Keratinocyte (primary cell): ENCODE data around the gene HOXA5. TPM values are rescaled to one million over a fixed set of nuclear protein-coding genes. Genes with fewer than 3 reads are reported as not detected.

Experiments used
- DNase-seq: peaks from one replicate; pipeline ENCODE4 v3.0.0-alpha.2; 2011; ENCODE audit warnings: low read depth, missing footprints, low spot score
- FAIRE-seq: peaks from 2 replicates; lab custom pipeline; 2011; peaks lifted over from hg19 to GRCh38; lab: Jason Lieb, UNC
- H2AFZ ChIP-seq: 2 replicates; pipeline ENCODE4 v1.6.0; 2012; ENCODE audit warnings: low read length, control low read depth, inconsistent platforms; ENCODE audit not compliant: control insufficient read depth
- H3K27ac ChIP-seq: 2 replicates; pipeline ENCODE4 v1.5.1; 2011; ENCODE audit warnings: low read length; ENCODE audit not compliant: control insufficient read depth, insufficient read depth
- H3K27me3 ChIP-seq: 3 replicates; pipeline ENCODE4 v1.6.0; 2011; ENCODE audit warnings: low read length; ENCODE audit not compliant: control insufficient read depth, insufficient read depth; ENCODE audit errors: extremely low read depth
- H3K36me3 ChIP-seq, 2 experiments: 2 replicates in 1 of 2; 3 replicates in 1 of 2; pipeline ENCODE4 v1.5.1; 2011; ENCODE audit warnings: low read length in 2 of 2, mild to moderate bottlenecking in 1 of 2; ENCODE audit not compliant: control insufficient read depth in 2 of 2, insufficient read depth in 2 of 2; ENCODE audit errors: extremely low read depth in 1 of 2
- H3K4me1 ChIP-seq: 3 replicates; pipeline ENCODE4 v1.5.1; 2011; ENCODE audit warnings: low read length; ENCODE audit not compliant: control insufficient read depth, insufficient read depth; ENCODE audit errors: extremely low read depth
- H3K4me2 ChIP-seq: 3 replicates; pipeline ENCODE4 v1.6.0; 2011; ENCODE audit warnings: low read depth, low read length; ENCODE audit not compliant: control insufficient read depth, insufficient read depth; ENCODE audit errors: extremely low read depth
- H3K4me3 ChIP-seq, 3 experiments: fragments of 200-600 bp in 1 of 3; sonication (generic) in 1 of 3; 2 replicates in 2 of 3; 3 replicates in 1 of 3; pipeline ENCODE4 v1.5.1; 2011 to 2016; ENCODE audit warnings: low read length in 3 of 3, mild to moderate bottlenecking in 3 of 3, control low read depth in 2 of 3, inconsistent platforms in 1 of 3, low read depth in 1 of 3, mixed read lengths in 1 of 3, mixed run types in 1 of 3, moderate library complexity in 1 of 3; ENCODE audit not compliant: control insufficient read depth in 2 of 3, insufficient read depth in 2 of 3; ENCODE audit errors: extremely low read depth in 1 of 3
- H3K79me2 ChIP-seq: 2 replicates; pipeline ENCODE4 v1.6.0; 2012; ENCODE audit warnings: low read length; ENCODE audit not compliant: control insufficient read depth, insufficient read depth
- H3K9ac ChIP-seq: 3 replicates; pipeline ENCODE4 v1.6.0; 2011; ENCODE audit warnings: low read length; ENCODE audit not compliant: control insufficient read depth, insufficient read depth; ENCODE audit errors: extremely low read depth
- H3K9me1 ChIP-seq: 3 replicates; pipeline ENCODE4 v1.6.0; 2011; ENCODE audit warnings: low read length; ENCODE audit not compliant: control insufficient read depth, insufficient read depth; ENCODE audit errors: extremely low read depth
- H3K9me3 ChIP-seq: 2 replicates; pipeline ENCODE4 v1.5.1; 2012; ENCODE audit warnings: low read depth, low read length; ENCODE audit not compliant: control insufficient read depth
- H4K20me1 ChIP-seq: 3 replicates; pipeline ENCODE4 v1.6.0; 2011; ENCODE audit warnings: low read length; ENCODE audit not compliant: control insufficient read depth, insufficient read depth; ENCODE audit errors: extremely low read depth
- CTCF ChIP-seq, 3 experiments: IDR thresholded peaks in 1 of 3; conservative IDR thresholded peaks in 1 of 3; optimal IDR thresholded peaks in 1 of 3; 2 replicates in 2 of 3; 3 replicates in 1 of 3; pipeline versions ENCODE3 to v1.5.1; 2011; ENCODE audit warnings: low read length in 3 of 3, mild to moderate bottlenecking in 3 of 3, moderate library complexity in 2 of 3, control low read depth in 1 of 3, inconsistent platforms in 1 of 3; ENCODE audit not compliant: insufficient read depth in 2 of 3; ENCODE audit errors: extremely low read depth in 1 of 3
- EZH2 ChIP-seq: IDR thresholded peaks from one replicate; pipeline ENCODE4 v1.6.1; 2012; ENCODE audit warnings: inconsistent platforms, mild to moderate bottlenecking, low read length, moderate library complexity
- dilution Hi-C: fragments of 300-500 bp; cut with MboI; formaldehyde crosslinking; loops from one replicate; pipeline ENCODE4 v1.7.0; 2020; ENCODE audit warnings: low sequenced_read_pairs; ENCODE audit not compliant: extremely low pct_ligation_motif_present
- polyA plus RNA-seq, 5 experiments: library from polyadenylated mRNA; depleted of rRNA in 3 of 5; stranded (reverse) in 3 of 5; stranded (forward) in 1 of 5; unstranded in 1 of 5; fragments of >200 nt; gene quantifications; 1 replicate in 1 of 5; 2 replicates in 3 of 5; 3 replicates in 1 of 5; pipeline versions ENCODE4 v1.2.1 to v1.2.3, GENCODE V29; 2011 to 2012; ENCODE audit warnings: missing spikeins in 2 of 5, low read depth in 1 of 5, low replicate concordance in 1 of 5

Gene HOXA5
- polyA plus RNA-seq, 1 donor (not counting 4 experiments of a cell fraction or from before 2014, with no cell fraction given) = 7.1 TPM

- Histone ChIP-seq H2AFZ (peak within 1 kb of the TSS; percentile 82), H3K9me3 (no peaks in the 10 kb centered on the region), H3K36me3 (no peaks in the 10 kb centered on the region), H3K27me3 (no peaks in the 10 kb centered on the region), H3K4me2 (peak within 1 kb of the TSS; percentile 98), H3K79me2 (peaks cover 73% of the 10 kb centered on the region), H3K4me3 (peak within 1 kb of the TSS; percentile 60 to 83 (median 74)), H3K4me1 (peaks cover 66% of the 10 kb centered on the region), H3K9me1 (no peaks in the 10 kb centered on the region), H3K27ac (peak within 1 kb of the TSS; percentile 87), H4K20me1 (no peaks in the 10 kb centered on the region), H3K9ac (peak within 1 kb of the TSS; percentile 93)
- dilution Hi-C loops = no loop called here
- FAIRE-seq (no peak), DNase-seq (no peak)
- TF ChIP-seq CTCF (optimal IDR thresholded peaks at IDR 0.05 in 1 of 3, IDR thresholded peaks at IDR 0.05 in 1 of 3, conservative IDR thresholded peaks at IDR 0.05 in 1 of 3; ENCODE audit: extremely low read depth in 1 of 3, insufficient read depth in 2 of 3, low read length in 3 of 3) (no peak), EZH2 (no peak)
Observed at GRCh38 chr7:27151931-27152815, 8.7 kb upstream of the HOXA5 start, which contains the start of gene HOXA3. TSS of gene HOXA3 (minus strand) at chr7:27152583. CDS start at chr7:27110640, 41,943 bp downstream.

- peak overlapping the region; percentile 82 for H2AFZ ChIP-seq
- FAIRE-seq = no peak
- no peaks in the 10 kb centered on the region for H4K20me1 ChIP-seq
- H3K27ac ChIP-seq = peak overlapping the region; percentile 87
- TF ChIP-seq CTCF (optimal IDR thresholded peaks at IDR 0.05 in 1 of 3, IDR thresholded peaks at IDR 0.05 in 1 of 3, conservative IDR thresholded peaks at IDR 0.05 in 1 of 3; ENCODE audit: extremely low read depth in 1 of 3, insufficient read depth in 2 of 3, low read length in 3 of 3) (no peak), EZH2 (no peak)
- peak overlapping the region; percentile 60 to 83 (median 74) for H3K4me3 ChIP-seq
- dilution Hi-C loops = no loop called here
- H3K9me1 ChIP-seq = no peaks in the 10 kb centered on the region
- peak overlapping the region; percentile 98 for H3K4me2 ChIP-seq
- H3K27me3 ChIP-seq = no peaks in the 10 kb centered on the region
- peaks cover 70% of the 10 kb centered on the region for H3K4me1 ChIP-seq
- no peaks in the 10 kb centered on the region for H3K9me3 ChIP-seq
- H3K79me2 ChIP-seq = peaks cover 77% of the 10 kb centered on the region
- no peaks in the 10 kb centered on the region for H3K36me3 ChIP-seq
- no peak for DNase-seq
- peak overlapping the region; percentile 93 for H3K9ac ChIP-seq
Observed at GRCh38 chr7:27151341-27151930, 8.0 kb upstream of the HOXA5 start.
